Bronchial epithelial cell (primary cell): ENCODE results near the gene JAM3. TPM values are rescaled to one million over a fixed set of nuclear protein-coding genes. Genes with fewer than 3 reads are reported as not detected.

Source experiments
- DNase-seq: peaks from one replicate; pipeline ENCODE4 v3.0.0-alpha.2; 2010; ENCODE audit warnings: low read depth
- FAIRE-seq: peaks from 2 replicates; lab custom pipeline; 2011; peaks lifted over from hg19 to GRCh38; lab: Jason Lieb, UNC
- H3K27me3 ChIP-seq: 2 replicates; pipeline ENCODE4 v1.5.1; 2011; ENCODE audit warnings: low read length; ENCODE audit not compliant: control insufficient read depth, insufficient read depth
- H3K36me3 ChIP-seq: 2 replicates; pipeline ENCODE4 v1.5.1; 2011; ENCODE audit warnings: low read length; ENCODE audit not compliant: control insufficient read depth, insufficient read depth
- H3K4me3 ChIP-seq: 2 replicates; pipeline ENCODE4 v1.5.1; 2011; ENCODE audit warnings: mild to moderate bottlenecking, low read depth, low read length, control low read depth
- CTCF ChIP-seq: IDR thresholded peaks from 2 replicates; pipeline ENCODE4 v1.5.1; 2011; ENCODE audit warnings: mild to moderate bottlenecking, moderate library complexity, low read length, control low read depth, inconsistent platforms; ENCODE audit not compliant: insufficient read depth, severe bottlenecking
- total RNA-seq: library from RNA; depleted of rRNA; stranded (reverse); fragments of >200 nt; gene quantifications from 2 replicates; pipeline ENCODE4 v1.2.1, GENCODE V29; 2014

JAM3 gene
- total RNA-seq, 1 donor from 2014 or later: 1.6 TPM

GRCh38 chr11:134164490-134165370 is 95.9 kb downstream of the JAM3 start:
- FAIRE-seq (peak; percentile 72), DNase-seq (no peak)
- no peak overlapping the region for H3K4me3 ChIP-seq
- peaks cover 10% of the 10 kb centered on the region for H3K36me3 ChIP-seq
- no peak for TF ChIP-seq CTCF
- H3K27me3 ChIP-seq: no peaks in the 10 kb centered on the region

DNA sequence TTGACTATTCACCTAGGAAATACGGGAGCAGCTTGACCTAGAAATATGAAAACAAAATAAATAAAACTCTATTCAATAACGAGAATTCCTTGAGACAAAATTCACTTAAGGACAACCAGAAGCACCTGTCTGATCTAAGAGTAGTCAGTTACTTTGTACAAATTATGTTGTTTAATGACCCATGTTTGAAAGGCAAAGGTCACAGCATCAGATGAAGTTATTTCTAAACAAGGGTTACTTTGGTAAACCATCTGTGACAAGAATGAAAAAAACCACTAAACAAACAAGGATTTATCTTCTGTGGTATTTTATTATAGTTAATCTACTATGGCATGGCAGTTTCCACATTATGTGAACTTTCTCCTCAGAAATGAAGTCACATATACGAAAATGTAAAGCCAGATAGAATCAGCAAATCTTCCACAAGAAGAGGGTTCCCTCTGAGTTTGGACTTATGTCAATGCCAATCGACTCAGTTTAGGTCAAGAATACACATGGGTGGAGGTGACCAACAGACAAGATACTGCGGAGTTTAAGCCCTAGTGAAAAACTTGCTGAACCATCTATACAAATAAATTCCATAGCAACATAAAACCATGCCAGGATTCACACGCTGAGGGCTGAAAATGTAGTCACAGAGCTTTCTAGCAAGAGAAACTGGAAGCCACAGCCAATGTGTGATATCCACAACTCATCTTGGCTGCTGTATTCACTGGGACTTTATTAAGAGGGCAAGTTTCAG is 101.5 kb downstream of the JAM3 start:
- no peak for TF ChIP-seq CTCF
- no peak overlapping the region for H3K4me3 ChIP-seq
- DNase-seq (no peak), FAIRE-seq (no peak)
- no peaks in the 10 kb centered on the region for H3K27me3 ChIP-seq
- peaks cover 13% of the 10 kb centered on the region for H3K36me3 ChIP-seq

DNA sequence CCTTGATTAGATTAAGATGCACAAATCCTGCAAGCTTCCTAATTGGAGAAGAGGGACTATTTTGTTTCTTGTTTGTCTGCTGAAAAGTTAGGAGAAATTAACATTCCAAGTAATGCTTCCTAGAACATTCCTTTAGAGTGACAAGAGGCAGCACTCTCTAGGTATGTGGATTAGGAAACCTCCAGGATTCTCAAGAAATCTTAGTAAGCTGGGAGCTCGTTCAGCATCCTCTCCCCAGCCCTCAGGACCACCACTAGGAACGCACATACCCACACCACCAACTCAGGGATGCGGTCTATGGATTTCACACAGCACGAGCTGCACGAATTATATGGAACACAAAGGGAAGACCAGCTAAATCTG is 102.0 kb downstream of the JAM3 start:
- Histone ChIP-seq H3K4me3 (no peak overlapping the region), H3K27me3 (no peaks in the 10 kb centered on the region), H3K36me3 (peaks cover 11% of the 10 kb centered on the region)
- DNase-seq: no peak
- no peak for TF ChIP-seq CTCF
- no peak for FAIRE-seq

DNA sequence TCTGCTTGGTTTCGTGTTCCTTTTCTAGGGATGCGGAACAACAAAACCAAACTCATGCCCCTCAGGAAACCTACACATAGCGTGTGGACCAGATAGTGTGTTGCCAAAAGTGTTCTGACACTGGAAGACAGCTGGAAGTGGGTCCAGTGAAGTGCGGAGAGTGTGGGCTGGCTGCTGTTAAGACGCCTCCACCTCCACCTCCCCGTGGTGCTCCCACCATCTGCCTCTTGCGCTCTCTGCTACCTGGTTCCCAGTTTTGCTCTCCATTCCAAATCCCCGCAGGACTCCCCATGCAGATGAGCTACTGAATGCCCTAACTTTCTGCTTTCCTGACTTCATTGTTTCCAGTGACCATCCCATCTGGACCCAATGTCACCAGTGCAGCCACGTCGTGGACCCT is 103.1 kb downstream of the JAM3 start:
- DNase-seq (no peak), FAIRE-seq (no peak)
- no peak for TF ChIP-seq CTCF
- Histone ChIP-seq H3K4me3 (no peak overlapping the region), H3K27me3 (no peaks in the 10 kb centered on the region), H3K36me3 (peaks cover 14% of the 10 kb centered on the region)

- no peak overlapping the region for H3K4me3 ChIP-seq
- DNase-seq (no peak), FAIRE-seq (peak; percentile 73)
- no peaks in the 10 kb centered on the region for H3K27me3 ChIP-seq
- TF ChIP-seq CTCF: no peak
- peaks cover 11% of the 10 kb centered on the region for H3K36me3 ChIP-seq
Observed at GRCh38 chr11:134173296-134173695, 104.4 kb downstream of the JAM3 start.
